HTERT RPE-1 (cell line): Measurements from ENCODE around the gene NAV2.

Source experiments
- in situ Hi-C: fragments of 300-500 bp; cut with MboI; formaldehyde crosslinking; loops from 4 replicates; pipeline ENCODE4 v1.14.3; 2020; ENCODE audit warnings: low sequenced_read_pairs

NAV2 gene

DNA sequence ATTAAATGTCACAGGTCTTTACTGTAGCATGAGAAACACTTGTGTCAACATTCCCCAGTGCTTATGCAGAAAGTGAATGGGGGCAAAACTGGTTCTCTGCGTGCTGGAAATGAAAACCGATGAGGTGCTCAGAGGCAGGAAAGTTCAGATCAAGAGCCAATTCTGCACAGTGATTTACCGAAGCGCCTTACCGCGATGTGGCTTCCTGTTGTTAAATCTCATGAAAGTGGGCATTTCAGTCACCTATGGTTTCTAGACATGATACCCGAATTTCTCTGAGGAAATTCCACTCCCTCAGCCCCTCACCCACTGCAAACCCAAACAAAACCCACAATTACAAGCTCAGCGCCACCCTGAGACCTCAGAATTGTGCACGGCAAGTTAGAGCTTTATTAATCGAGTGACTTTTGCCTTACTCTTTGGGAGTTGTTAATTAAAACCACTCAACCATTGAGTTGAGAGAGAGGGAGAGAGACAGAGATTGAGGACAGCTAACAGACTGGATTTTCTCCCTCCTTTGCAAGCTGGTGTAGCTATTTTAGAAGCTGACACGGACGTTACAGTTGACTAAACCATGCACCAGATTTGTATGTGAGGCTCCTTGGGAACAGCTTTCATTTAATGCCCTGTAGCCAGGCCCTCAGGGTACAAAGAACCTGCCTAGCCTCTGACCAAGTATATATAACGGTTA, 251.2 kb downstream of the NAV2 start:
- in situ Hi-C loops: no loop called here

DNA sequence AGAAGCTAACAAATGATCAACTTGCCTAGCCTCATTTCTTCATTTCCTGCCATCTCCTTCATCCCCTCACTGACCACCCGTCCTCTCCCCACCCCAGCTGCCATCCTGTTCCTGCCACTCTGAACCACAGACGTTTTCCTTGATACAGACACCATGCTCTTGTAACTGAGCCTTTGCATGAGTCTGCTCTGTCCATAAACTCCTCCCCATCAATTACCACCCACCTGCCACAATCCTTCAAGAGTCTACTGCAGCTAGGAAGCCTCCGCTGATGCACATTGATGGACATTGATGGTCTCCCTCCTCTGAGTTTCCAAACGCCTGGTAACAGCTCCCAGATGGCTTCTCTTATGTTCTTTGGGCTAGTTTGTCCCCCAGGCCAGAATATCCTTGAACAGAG, 253.8 kb downstream of the NAV2 start:
- in situ Hi-C loops: no loop called here

DNA sequence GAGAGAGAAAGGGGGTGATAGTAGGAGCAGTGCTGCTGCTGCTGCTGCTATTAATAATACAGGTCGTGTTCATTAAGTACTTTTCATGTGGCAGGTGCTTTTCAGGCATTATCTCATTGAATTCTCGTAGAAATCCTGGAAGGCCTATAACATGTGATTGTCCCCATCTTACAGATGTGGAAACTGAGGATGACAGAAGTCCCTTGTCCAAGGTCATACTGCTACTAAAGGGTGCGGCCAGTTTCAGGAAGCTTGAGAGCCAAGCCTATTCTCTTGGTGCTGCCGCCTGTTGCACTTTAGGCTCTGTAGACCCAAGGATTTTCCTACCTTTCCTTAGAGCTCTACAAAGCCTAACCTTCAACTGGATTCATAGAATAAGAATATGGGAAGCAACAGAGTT, 254.3 kb downstream of the NAV2 start:
- in situ Hi-C loops: no loop called here

DNA sequence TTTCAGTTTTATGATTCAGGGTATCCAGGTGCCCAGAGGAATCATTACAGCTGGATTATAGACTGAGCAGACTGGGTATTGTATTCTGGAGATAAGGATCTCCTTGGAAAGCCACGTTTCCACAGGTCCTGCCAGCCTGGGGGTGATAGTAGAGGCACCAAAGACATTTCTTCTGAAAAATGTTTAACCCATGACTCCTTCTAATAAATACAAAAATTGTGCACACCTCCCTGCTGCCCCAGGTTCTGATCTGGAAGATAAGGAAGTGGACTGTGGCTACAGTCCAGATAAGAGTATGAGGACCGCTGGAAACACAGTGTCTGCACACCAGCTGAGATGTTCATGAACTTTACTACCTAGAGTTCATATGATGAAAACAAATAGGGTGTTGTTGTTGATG, 255.2 kb downstream of the NAV2 start:
- in situ Hi-C loops: no loop called here

DNA sequence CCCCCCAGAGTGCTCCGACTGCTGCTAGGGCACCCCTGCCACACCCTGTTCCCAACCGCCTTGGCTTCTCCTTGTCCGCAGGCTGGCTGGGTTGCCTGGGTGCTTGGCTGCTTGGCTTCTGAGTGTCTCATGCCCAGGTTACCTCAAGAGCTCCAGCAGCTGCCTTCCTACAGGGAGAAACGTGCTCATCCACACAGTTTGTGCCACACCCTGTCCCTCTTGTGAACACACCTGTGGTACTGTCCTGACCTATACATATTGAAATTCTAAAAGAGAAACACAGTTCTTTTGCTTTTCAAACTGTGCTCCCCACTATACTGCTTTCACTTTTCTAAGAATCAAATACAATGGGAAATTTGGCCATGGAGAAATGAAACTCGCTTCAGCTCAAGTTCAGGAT, 256.2 kb downstream of the NAV2 start:
- in situ Hi-C loops: no loop called here

DNA sequence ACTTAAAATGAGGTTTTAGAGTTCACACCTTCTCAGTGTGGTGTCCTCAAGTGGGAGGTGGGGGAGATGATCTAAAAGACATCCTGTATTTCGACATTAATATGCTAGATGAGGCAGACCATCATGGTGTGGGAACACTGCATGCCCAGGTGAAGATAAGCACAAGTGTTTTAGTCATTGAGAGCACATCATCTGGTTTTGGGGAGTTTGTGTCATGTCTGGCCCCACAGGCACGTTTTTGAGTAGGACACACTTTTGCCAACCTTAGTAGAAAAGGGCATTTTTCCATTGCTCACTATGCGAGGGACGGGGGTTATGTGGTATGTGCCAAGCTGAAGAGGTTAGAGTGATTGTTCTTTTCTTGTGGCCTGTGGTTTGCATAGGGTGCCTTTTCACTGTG, 258.3 kb downstream of the NAV2 start:
- in situ Hi-C loops: no loop called here

DNA sequence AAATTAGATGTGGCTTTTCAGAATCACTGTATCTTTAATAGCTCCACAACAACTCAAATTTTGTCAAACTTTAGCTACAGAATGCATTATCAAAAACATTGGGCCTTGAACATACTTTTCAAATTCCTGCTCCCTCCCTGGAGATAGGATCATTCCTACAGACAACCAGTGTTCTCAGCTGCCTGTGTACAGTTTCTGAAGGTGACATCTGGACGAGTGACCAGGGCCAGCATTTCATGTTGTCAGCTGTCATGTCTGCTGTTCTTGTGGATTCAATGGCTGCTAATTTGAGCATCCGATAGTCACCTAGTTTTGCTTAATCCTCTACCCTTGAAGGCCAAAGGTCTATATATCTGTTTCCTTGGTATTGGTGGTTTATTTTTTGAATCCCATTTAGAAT, 259.5 kb downstream of the NAV2 start:
- in situ Hi-C loops: no loop called here

DNA sequence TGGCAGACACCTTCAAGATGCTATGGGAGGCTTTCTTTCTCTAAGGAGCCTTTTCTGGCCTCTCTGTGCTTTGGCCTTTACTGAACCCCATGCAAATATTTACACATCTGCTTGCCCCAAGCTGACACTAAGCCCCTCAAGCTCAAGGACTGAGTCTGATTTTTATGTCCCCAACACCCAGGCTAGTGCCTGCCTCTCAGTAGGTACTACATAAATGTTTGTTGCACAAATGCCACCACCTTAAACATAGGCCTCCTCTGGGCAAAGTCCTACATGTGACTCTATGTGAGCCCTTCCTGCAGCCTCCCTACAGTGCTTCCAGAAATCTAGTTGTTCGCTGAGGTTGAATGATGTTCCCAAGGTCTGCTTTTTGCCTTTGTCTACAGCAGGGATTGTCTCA, 260.0 kb downstream of the NAV2 start:
- in situ Hi-C loops: no loop called here

DNA sequence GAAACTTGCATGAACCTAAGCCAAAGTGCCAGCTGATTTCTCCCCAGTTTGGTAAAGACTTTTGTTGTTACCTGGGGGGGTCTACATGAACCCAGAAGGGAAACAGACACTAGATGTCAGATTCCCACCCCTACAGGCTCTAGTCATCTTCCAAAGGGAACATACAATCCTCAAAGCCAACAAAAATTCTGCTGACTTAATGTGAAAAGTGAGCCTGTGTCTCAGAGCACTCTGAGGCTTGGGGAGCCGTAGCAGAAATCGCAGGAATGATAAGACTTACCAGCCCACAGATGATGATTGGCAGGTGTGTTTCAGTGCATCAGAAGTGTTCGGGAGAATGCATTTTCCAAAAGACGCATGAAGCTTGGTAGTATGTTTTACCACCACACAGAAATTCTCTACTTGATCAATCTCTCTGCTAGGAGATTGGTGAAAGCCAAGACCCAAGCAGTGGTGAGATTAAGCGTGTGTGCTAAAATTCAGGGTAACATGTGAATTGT, 260.5 kb downstream of the NAV2 start:
- in situ Hi-C loops: no loop called here

DNA sequence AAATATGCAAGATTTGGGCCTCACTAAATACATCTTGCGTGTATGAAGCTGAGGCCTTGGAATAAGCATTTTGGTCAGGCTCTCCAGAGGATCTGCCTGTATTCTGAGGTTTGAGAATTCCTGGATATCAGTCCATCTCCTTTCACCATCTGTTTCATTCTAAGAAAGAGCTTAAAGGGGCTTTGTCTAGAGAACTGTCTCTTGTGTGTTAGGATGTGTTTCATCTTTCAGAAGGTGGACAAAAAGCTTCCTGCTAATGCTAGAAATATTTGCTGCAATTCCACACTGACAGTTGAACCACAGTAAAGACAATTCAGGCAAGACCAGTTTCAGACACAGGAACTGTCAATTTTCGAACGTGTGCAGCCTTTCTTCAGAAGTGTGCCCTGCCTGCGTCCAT, 262.2 kb downstream of the NAV2 start:
- in situ Hi-C loops: no loop called here

DNA sequence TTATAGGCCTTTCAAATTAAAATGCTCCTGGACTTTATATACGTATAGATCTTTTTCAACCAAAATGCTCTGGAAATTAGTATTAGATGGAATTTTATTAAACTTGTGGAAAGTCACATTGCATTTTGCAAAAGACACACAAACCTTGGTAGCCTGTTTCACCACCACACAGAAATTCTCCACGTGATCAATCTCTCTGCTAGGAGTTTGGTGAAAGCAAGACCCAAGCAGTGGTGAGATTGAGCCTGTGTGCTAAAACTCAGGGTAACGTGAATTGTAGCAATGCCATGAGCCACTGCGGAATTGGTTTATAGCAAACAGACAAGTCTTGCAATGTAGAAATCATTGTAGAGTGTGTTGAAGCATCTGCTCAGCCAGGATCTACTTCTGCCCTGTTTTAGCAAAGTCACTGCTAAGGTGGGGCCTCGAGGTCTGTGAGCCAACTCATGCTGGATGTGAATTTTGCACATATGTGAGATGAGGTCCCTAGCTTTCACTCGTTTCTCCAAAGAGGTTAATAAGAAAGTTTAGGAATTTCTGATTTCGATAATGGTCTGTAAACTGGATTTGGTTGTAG, 262.9 kb downstream of the NAV2 start:
- in situ Hi-C loops: no loop called here

DNA sequence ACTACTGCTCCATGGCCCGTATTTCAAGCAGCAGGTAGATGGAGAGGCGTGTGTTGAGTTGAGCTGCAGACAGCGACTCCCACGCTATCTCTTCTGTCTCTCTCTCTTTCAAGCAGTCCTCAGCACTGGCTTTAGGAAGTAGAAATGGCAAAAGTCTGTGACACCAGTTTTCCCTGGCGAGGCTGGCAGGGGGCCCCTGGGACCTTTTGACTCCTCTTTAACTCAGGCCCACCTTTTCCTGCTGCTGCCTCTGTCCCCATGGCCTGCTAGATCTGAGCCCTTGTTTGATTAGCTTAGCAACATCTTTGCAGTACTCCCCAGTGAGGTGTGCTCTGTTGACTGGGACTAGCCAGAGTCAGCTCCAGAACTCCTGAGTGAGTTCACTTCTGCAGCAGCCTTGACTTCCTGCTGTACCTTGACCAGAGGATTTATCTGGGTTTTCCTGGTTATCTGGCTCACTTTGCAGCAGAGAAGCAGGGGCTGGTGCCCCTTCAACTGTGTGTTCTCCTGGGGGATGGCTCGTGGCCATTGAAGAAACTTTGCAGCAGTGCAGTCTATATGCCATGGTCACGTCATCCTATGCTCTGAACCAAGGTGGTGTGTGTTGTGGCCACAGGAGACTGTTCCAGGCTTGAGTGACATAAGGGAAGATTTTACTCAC, 263.8 kb downstream of the NAV2 start:
- in situ Hi-C loops: no loop called here

DNA sequence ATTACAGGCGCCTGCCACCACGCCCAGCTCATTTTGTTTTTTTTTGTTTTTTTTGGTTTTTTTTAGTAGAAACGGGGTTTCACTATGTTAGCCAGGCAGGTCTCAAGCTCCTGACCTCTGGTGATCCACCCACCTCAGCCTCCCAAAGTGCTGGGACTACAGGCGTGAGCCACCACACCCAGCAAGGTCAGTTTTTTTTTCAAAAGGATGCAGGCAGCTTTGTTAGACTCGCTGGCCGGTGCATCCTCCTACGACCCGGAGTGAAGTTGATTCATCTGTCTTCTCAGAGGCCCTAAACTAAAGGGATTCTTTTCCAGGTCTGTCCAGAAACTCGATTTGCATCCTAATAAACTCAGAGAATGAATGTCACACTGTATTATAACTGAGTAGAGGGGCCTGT, 265.3 kb downstream of the NAV2 start:
- in situ Hi-C loops: no loop called here

DNA sequence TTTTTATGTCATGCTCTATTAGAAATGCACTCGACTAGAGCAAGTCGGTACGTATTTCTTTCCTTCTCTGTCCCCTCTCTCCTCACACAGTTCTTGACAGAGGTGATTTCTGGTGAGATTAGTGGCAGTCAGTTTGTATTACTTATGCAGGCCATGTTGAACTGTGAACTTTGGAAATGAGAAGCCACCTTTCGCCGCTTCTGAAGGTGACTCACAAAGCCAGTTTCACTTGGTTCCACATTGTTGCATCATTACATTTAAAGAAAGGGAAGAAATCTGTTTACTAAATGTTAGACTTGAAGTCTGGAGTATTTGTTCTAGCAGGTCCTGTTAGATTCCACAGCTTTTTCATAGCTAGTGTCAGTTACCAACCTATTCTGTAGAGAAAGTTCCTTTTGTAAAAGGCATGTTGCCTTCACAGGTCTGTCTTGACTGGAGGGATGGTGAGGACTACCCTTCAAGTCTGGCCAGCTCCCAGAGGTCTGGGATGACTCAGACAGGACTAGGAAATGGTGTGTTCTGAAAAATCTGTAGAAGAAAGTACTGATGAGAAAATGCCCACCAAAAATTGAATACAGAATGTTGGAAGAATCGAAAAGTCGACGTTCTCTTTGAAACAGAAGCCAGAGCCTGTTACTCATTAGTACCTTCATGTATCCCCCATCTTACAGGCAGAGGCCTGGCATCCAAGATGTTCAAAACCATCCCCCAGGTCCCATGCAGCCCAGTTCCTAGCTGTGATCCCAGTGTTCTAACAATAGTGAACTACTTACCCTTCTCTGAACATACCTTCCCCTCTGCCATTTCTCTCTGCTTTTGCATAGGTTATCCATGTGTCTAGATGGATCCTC, 266.3 kb downstream of the NAV2 start:
- in situ Hi-C loops: no loop called here

DNA sequence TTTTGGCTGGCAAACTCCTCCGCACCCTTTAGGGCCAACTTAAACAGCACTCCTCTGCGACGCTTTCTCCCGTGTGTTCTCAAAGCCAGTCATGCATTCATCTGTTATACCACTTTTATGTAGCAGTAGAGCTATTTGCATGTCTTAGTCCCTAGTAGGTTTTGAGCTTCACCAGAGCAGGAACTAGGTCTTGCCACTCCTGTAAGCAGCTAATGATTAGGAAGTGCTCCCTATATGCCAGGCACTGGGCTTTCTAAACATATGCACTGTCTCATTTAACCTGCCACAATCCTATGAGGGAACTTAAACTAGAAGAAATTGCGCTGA, 266.8 kb downstream of the NAV2 start:
- in situ Hi-C loops: no loop called here

DNA sequence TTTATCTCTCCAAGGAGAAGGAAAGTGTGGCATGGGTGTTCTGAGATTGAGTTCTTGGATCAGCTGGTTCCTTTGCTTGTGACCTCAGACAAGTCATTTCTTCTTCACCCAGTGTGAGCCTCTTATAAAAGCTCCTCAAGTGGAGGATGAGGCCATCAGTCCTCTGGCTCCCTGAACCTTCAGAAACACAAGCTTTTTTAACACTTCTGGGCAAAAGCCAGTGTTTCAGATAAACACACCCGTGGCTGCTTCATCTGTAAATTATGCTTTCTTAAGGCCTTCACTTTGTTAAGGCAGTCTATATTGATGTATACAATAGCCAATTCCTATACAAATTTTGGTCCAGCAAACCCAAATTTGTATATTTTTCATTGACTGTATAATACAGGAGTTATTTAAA, 267.8 kb downstream of the NAV2 start:
- in situ Hi-C loops: no loop called here

DNA sequence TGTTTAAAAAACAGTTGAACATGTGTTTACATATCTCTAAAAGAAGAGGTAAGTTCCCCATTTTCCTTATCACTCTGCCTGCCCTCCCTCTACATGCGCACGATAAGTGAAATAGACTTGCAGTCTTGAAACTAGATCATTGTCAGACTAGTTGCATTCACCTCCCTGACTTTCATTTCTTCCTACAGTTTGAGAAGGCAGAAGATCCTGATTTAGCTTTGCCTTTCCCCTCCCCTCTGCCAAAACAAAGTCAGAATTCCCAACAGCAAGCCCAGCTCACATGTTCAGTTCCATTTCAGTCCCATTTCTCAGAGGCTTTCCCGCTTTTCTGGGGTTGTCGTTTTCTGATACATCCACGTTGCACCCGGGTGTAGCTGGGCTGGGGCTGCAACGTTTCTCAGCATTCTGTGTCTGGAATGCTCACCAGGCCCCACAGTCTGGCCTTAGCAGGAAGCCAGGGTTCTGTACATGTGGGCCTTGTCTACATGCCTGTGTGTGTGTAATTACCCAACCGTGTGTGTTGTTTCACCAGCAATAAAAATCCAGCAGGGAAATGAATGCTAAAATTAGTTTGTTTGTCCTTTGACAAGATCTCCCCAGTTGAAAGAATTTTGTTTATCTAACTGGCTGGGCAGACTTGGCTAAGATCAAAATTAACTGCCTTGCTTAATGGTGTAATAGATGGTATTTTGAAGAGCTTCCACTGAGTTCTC, 268.5 kb downstream of the NAV2 start:
- in situ Hi-C loops: no loop called here

DNA sequence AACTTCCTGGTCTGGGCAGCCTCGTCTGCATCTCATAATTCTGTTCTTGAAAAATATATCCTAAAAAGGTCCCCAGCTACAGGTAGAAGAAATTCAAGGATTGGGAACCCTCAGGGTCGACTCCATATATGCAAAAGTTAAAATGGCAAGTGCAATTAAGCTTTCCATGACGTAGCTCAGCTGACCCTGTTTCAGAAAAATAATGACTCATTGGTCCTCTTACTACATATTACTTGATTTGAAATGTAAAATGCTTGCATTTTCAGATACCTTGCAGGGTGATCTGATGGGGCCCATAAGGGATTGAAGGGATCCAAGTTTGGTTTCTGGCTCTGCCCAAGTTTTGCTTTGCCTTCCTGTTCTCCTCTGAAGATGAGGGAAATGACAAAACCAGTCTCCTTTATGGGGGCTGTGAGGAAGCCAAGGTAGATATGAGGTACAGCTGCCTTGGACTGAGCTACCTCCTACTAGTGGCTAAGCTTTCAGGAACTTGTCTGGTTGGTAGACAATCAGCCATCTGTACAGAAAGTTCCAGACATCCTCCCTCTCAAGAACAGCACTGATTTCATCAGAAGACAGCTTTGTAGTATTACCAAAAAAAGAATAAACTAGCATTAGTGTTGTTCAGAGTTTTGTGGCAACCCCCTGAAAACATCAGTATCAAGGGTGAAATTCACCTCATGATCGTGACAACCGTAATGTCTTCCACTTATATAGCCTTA, 270.3 kb downstream of the NAV2 start:
- in situ Hi-C loops: no loop called here

DNA sequence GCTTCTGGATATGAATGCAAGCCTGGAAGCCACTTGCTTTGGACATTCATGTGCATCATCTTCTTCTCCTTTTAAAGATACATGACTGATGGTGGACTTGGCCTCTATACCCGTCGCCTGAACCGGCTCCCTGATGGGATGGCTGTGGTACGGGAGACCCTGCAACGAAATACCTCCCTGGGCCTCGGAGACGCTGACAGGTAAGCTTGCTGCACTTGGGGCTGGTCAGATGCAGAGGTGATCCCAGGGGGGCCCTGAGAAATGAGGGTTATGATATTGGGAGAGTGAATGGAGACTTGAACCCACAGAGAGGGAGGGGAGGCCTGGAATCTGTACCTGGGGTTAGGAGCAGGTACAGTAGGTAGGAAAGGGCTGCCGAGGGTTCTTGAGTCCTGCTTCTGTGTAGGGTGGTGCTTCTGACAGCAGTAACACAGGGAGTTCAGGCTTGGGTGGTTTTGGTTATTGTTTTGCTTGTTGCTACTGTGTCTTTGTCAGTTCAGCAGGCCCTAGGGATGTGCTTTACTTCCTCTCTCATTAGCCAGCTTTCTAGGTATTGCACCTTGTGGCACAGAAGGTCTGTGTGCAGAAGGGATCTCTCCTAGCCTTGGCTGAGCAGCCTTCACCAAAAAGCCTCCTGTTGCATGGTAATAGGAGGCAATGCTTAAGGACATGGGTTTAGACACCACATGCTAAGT, 271.6 kb downstream of the NAV2 start:
- in situ Hi-C loops: no loop called here

DNA sequence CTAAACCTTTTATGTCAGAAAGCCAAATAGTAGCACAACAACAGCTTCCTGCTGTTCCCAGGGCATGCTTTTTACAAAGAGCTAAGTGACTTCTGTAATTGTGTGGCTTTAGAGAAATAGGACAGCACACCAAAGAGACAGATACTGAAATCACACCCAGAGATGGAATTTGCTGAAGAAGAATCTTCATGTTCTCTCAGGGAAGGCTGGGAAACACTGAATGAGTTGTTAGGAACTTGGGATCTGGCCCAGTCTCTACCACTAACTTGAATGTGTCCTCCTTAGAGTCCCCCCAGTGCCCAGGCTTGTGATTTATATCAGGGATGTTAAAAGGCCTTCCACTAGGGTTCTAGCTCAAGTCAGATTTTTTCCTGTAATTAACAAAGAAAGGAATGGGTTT, 272.5 kb downstream of the NAV2 start:
- in situ Hi-C loops: no loop called here
